A549 (cell line): ENCODE results near the gene TOX2. TPM values are rescaled to one million over a fixed set of nuclear protein-coding genes. Genes with fewer than 3 reads are reported as not detected.

Experiments used
- ATAC-seq, 2 experiments: fragments of 200-7000 bp in 1 of 2; fragments of >200 bp in 1 of 2; cut with Nextera tagmentation in 1 of 2; cut with Tn5 transposase in 1 of 2; 3 replicates each; pipeline versions ENCODE4 v1.8.0 to v1.9.1; 2018 to 2020; ENCODE audit warnings: mild to moderate bottlenecking in 1 of 2, moderate library complexity in 1 of 2
- CTCF ChIA-PET: fragments of 300-600 bp; sonication (Branson Sonifier 250); formaldehyde crosslinking; extraction: SDS; loops from one replicate; lab custom pipeline; 2021; ENCODE audit warnings: antibody characterized with exemption, inconsistent platforms; lab: Yijun Ruan, JAX
- POLR2A ChIA-PET: fragments of 350-600 bp; formaldehyde crosslinking; extraction: SDS; loops from one replicate; lab custom pipeline; 2021; ENCODE audit warnings: antibody characterized with exemption, inconsistent platforms; lab: Yijun Ruan, JAX
- DNase-seq, 2 experiments: peaks; one replicate each; pipeline versions ENCODE4 v3.0.0 to v3.0.0-alpha.2; 2011 to 2016; ENCODE audit warnings: low read depth in 1 of 2, low spot score in 1 of 2
- FAIRE-seq: peaks from 2 replicates; lab custom pipeline; 2011; peaks lifted over from hg19 to GRCh38; lab: Jason Lieb, UNC
- H3K27ac ChIP-seq, 2 experiments: fragments of >200 bp; sonication (Bioruptor Twin); formaldehyde crosslinking; 3 replicates each; pipeline ENCODE4 v1.5.1; 2016 to 2017
- H3K4me1 ChIP-seq: fragments of >200 bp; sonication (Bioruptor Twin); formaldehyde crosslinking; 3 replicates; pipeline ENCODE4 v1.6.1; 2016
- H3K4me2 ChIP-seq: fragments of >200 bp; sonication (Bioruptor Twin); formaldehyde crosslinking; 3 replicates; pipeline ENCODE4 v1.6.1; 2016
- H3K4me3 ChIP-seq: fragments of >200 bp; sonication (Bioruptor Twin); formaldehyde crosslinking; 3 replicates; pipeline ENCODE4 v1.5.1; 2016
- H3K9me3 ChIP-seq: fragments of >200 bp; sonication (Bioruptor Twin); formaldehyde crosslinking; 3 replicates; pipeline ENCODE4 v1.6.1; 2016
- BHLHE40 ChIP-seq: IDR thresholded peaks from 2 replicates; pipeline ENCODE4 v1.6.1; 2012; ENCODE audit warnings: low read depth, low read length, inconsistent platforms
- CEBPB ChIP-seq, 2 experiments: fragments of >200 bp in 1 of 2; sonication (Bioruptor Twin) in 1 of 2; formaldehyde crosslinking in 1 of 2; IDR thresholded peaks; 2 replicates each; pipeline ENCODE4 v1.6.1; 2012 to 2016
- CHD2 ChIP-seq: fragments of 150-350 bp; IDR thresholded peaks from 2 replicates; pipeline ENCODE4 v1.6.1; 2014; ENCODE audit warnings: low read length; ENCODE audit not compliant: partially characterized antibody
- EHF ChIP-seq: fragments of 250-450 bp; sonication (Bioruptor Pico); IDR thresholded peaks from 2 replicates; pipeline ENCODE4 v1.5.0; 2020; ENCODE audit warnings: mild to moderate bottlenecking
- ESRRA ChIP-seq: fragments of 150-350 bp; IDR thresholded peaks from 2 replicates; pipeline ENCODE4 v1.6.1; 2014; ENCODE audit warnings: mild to moderate bottlenecking, low read length, borderline replicate concordance
- FOSB ChIP-seq: fragments of 250-450 bp; sonication (Bioruptor Pico); IDR thresholded peaks from 2 replicates; pipeline ENCODE4 v1.5.0; 2020; ENCODE audit warnings: mild to moderate bottlenecking, moderate library complexity
- HDAC2 ChIP-seq: fragments of 200-600 bp; sonication (generic); IDR thresholded peaks from 2 replicates; pipeline ENCODE4 v1.6.1; 2016
- HOXA7 ChIP-seq: fragments of 250-450 bp; sonication (Bioruptor Pico); IDR thresholded peaks from 2 replicates; pipeline ENCODE4 v1.5.0; 2020; ENCODE audit warnings: mild to moderate bottlenecking, moderate library complexity
- JUN ChIP-seq, 2 experiments: fragments of >200 bp; sonication (Bioruptor Twin); formaldehyde crosslinking; IDR thresholded peaks; 2 replicates in 1 of 2; 3 replicates in 1 of 2; pipeline ENCODE4 v1.6.1; 2016 to 2017
- KDM5A ChIP-seq: fragments of 200-600 bp; sonication (generic); IDR thresholded peaks from 2 replicates; pipeline ENCODE4 v1.6.1; 2016; ENCODE audit warnings: antibody characterized with exemption, mild to moderate bottlenecking
- MAZ ChIP-seq: fragments of 150-350 bp; IDR thresholded peaks from 2 replicates; pipeline ENCODE4 v1.6.1; 2014; ENCODE audit warnings: antibody characterized with exemption, low read depth, low read length, borderline replicate concordance
- NFE2L2 ChIP-seq: fragments of 150-350 bp; conservative IDR thresholded peaks from 2 replicates; pipeline ENCODE4 v1.6.1; 2014; ENCODE audit warnings: low read length
- POLR2A ChIP-seq: IDR thresholded peaks from 2 replicates; pipeline ENCODE4 v1.6.1; 2012; ENCODE audit warnings: mild to moderate bottlenecking, low read length
- SREBF2 ChIP-seq: fragments of 450-650 bp; IDR thresholded peaks from 2 replicates; pipeline ENCODE4 v1.6.1; 2014; ENCODE audit warnings: mild to moderate bottlenecking, moderate library complexity
- ZFP36 ChIP-seq: fragments of 450-650 bp; IDR thresholded peaks from 2 replicates; pipeline ENCODE4 v1.6.1; 2014; ENCODE audit warnings: borderline replicate concordance; ENCODE audit not compliant: partially characterized antibody
- WGBS: methylation state at CpG from one replicate; pipeline ENCODE4 v1.1.6; 2017; ENCODE audit errors: missing lambda C conversion rate; 5-methylcytosine and 5-hydroxymethylcytosine counted together
- polyA plus RNA-seq, 4 experiments: library from polyadenylated mRNA; depleted of rRNA in 3 of 4; stranded (reverse); fragments of >200 nt; fragmentation: RNase III in 1 of 4; extraction: RNeasy Plus Mini Kit Qiagen cat#74134 plus additional on column Dnase treatment in 1 of 4; gene quantifications; 2 replicates in 3 of 4; 3 replicates in 1 of 4; pipeline ENCODE4 v1.2.3, GENCODE V29; 2011 to 2017
- TF ChIP-seq, protein P1 (sequence below): fragments of 250-450 bp; sonication (Bioruptor Pico); IDR thresholded peaks from 2 replicates; pipeline ENCODE4 v1.5.0; 2021; ENCODE audit warnings: mild to moderate bottlenecking, moderate library complexity, borderline replicate concordance
- TF ChIP-seq, protein P2 (sequence below): IDR thresholded peaks from 2 replicates; pipeline ENCODE4 v1.6.1; 2012
- TF ChIP-seq, protein P3 (sequence below): fragments of >200 bp; sonication (Bioruptor Twin); formaldehyde crosslinking; IDR thresholded peaks from 3 replicates; pipeline ENCODE4 v1.5.1; 2016
- TF ChIP-seq, protein P4 (sequence below): IDR thresholded peaks from 2 replicates; pipeline ENCODE4 v1.6.1; 2012; ENCODE audit warnings: low read depth, borderline replicate concordance

Gene TOX2
- polyA plus RNA-seq, 2 of the 4 experiments (the other 2 are of a cell fraction): 2.5 to 5.3 TPM

DNA sequence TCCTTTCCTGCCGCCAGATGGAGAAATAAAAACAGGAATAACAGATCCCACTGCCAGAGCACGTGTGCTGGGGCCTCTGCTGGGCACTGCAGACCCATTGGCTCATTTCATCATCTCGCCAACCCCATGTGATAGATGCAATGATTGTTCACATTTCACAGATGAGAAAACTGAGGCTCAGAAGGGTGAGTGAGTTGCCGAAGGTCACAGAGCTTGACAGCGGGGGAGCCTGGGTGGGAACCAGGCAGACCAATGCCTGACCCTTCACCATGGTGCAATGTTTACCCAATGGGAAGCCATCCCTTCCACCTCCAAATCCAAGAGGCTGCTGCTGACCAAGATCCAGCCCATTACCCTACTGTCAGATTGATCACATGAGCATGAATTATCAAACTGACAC is 167.2 kb downstream of the TOX2 start (continued):
- TF ChIP-seq KDM5A (no peak), EHF (CRISPR knock-in tag) (no peak)
- TF ChIP-seq, all 56 proteins: peak for 0

DNA sequence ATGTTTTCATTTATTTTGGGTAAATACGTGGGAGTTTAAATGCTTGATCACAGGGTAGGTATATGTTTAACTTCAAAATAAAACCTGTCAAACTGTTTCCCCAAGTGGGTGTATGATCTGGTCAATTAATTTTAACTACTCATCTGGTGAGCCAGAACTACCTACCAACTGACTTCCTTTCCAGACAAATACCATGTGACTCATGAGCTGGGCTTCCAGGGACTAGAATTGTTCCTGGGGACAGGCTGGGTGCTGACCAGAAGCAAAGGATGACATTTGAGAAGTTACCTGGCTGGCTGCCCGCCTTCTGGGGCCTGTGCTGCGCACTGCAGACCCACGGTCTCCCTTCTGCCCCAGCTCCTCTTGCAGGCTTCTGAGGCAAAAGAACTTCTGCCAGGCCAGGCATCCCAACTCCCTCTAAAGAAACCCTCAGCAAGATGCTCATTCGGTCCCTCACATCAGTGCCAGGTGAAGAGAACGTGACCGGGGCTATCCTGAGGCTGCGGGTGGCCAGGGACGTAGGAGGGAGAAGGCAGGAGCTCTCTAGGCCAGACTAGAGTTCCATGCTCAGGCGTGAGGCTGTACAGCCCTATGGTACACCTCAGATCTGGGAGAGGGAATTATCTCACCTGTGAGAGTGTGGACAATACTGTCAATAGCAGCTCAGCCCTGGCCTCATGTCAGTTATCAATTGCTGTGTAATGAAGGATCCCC is 168.7 kb downstream of the TOX2 start:
- no peak for ATAC-seq
- no peaks in the 10 kb centered on the region for H3K9me3 ChIP-seq
- WGBS: 65% methylated on average over 10 of the region's 10 CpGs

DNA sequence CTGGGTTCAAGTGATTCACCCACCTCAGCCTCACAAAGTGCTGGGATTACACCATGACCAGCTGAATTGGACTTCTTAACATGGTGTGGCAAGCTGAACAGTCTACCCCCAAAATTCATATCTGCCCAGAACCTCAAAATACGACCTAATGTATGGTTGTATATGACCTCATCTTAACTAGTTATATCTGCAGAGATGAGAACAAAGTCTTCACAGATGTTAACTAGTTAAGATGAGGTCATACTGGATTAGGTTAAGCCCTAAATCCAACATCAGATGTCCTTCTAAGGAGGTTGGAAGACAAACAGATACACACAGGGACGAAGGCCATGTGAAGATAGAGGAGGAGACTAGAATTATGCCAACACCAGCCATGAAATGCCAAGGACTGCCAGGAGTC is 169.8 kb downstream of the TOX2 start:
- Histone ChIP-seq H3K27ac (no peak overlapping the region), H3K4me2 (no peak overlapping the region), H3K4me3 (no peak overlapping the region), H3K9me3 (no peaks in the 10 kb centered on the region), H3K4me1 (no peaks in the 10 kb centered on the region)
- ATAC-seq (no peak), FAIRE-seq (no peak), DNase-seq (no peak)
- 56% methylated on average over 2 of the region's 2 CpGs for WGBS
- CTCF ChIA-PET: interaction anchor here (0.6 to 9.2 kb wide), 7 partner anchors 11 to 639 kb away, joined by 3 to 210 read pairs (median 4); no protein-coding TSS in a partner anchor
- TF ChIP-seq, protein P1, sequence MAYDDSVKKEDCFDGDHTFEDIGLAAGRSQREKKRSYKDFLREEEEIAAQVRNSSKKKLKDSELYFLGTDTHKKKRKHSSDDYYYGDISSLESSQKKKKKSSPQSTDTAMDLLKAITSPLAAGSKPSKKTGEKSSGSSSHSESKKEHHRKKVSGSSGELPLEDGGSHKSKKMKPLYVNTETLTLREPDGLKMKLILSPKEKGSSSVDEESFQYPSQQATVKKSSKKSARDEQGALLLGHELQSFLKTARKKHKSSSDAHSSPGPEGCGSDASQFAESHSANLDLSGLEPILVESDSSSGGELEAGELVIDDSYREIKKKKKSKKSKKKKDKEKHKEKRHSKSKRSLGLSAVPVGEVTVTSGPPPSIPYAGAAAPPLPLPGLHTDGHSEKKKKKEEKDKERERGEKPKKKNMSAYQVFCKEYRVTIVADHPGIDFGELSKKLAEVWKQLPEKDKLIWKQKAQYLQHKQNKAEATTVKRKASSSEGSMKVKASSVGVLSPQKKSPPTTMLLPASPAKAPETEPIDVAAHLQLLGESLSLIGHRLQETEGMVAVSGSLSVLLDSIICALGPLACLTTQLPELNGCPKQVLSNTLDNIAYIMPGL (CRISPR knock-in tag): no peak
- TF ChIP-seq POLR2A (no peak), MAZ (no peak), JUN (IDR thresholded peaks at IDR 0.05) (no peak), BHLHE40 (no peak)
- TF ChIP-seq, protein P2, sequence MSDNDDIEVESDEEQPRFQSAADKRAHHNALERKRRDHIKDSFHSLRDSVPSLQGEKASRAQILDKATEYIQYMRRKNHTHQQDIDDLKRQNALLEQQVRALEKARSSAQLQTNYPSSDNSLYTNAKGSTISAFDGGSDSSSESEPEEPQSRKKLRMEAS: no peak
- TF ChIP-seq, protein P3, sequence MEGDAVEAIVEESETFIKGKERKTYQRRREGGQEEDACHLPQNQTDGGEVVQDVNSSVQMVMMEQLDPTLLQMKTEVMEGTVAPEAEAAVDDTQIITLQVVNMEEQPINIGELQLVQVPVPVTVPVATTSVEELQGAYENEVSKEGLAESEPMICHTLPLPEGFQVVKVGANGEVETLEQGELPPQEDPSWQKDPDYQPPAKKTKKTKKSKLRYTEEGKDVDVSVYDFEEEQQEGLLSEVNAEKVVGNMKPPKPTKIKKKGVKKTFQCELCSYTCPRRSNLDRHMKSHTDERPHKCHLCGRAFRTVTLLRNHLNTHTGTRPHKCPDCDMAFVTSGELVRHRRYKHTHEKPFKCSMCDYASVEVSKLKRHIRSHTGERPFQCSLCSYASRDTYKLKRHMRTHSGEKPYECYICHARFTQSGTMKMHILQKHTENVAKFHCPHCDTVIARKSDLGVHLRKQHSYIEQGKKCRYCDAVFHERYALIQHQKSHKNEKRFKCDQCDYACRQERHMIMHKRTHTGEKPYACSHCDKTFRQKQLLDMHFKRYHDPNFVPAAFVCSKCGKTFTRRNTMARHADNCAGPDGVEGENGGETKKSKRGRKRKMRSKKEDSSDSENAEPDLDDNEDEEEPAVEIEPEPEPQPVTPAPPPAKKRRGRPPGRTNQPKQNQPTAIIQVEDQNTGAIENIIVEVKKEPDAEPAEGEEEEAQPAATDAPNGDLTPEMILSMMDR: no peak
- POLR2A ChIA-PET: no interaction called here

More for the DNA sequence above, 168.7 kb downstream of the TOX2 start:
- ChIA-PET CTCF (interaction anchor here (0.6 to 9.2 kb wide), 11 partner anchors 9 to 638 kb away, joined by 3 to 210 read pairs (median 3); no protein-coding TSS in a partner anchor), POLR2A (no interaction called here)
- H3K27ac ChIP-seq: no peak overlapping the region
- H3K4me1 ChIP-seq: no peaks in the 10 kb centered on the region
- no peak for TF ChIP-seq SREBF2
- no peak for TF ChIP-seq CEBPB (IDR thresholded peaks at IDR 0.05)
- no peak for TF ChIP-seq FOSB (CRISPR knock-in tag)
- TF ChIP-seq, protein P4, sequence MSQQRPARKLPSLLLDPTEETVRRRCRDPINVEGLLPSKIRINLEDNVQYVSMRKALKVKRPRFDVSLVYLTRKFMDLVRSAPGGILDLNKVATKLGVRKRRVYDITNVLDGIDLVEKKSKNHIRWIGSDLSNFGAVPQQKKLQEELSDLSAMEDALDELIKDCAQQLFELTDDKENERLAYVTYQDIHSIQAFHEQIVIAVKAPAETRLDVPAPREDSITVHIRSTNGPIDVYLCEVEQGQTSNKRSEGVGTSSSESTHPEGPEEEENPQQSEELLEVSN: no peak
- no peak for TF ChIP-seq HOXA7
- no peak for TF ChIP-seq CHD2
- TF ChIP-seq MAZ: no peak
- FAIRE-seq: no peak
- no peak for DNase-seq
- no peak overlapping the region for H3K4me3 ChIP-seq
- H3K4me2 ChIP-seq: no peak overlapping the region

DNA sequence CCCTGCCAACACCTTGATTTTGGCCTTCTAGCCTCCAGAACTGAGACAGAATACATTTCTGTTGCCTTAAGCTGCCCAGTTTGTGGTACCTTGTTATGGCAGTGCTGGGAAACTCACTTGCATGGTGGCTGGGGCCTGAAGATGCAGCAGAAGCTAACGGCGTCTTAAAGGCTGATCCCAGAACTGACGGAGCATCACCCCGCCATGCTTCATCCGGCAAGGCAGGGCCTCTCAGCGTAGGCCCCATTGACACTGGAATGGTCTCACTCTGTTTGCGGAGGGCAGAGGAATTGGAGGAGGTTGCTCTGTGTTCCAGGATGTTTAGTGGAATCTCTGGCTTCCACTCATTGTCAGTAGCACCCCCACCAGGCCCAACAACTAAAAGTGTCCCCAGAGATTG is 170.2 kb downstream of the TOX2 start:
- Histone ChIP-seq H3K4me3 (no peak overlapping the region), H3K9me3 (no peaks in the 10 kb centered on the region), H3K4me2 (no peak overlapping the region), H3K27ac (no peak overlapping the region), H3K4me1 (no peaks in the 10 kb centered on the region; the same call in 2 of the 3 replicates)
- 92% methylated on average over 6 of the region's 7 CpGs for WGBS
- FAIRE-seq (no peak), DNase-seq (no peak), ATAC-seq (no peak)
- TF ChIP-seq NFE2L2 (no peak), SREBF2 (no peak), ESRRA (no peak), HDAC2 (no peak), ZFP36 (no peak)
- POLR2A ChIA-PET: no interaction called here
- CTCF ChIA-PET: interaction anchor here (0.7 to 9.2 kb wide), 4 partner anchors 11 to 547 kb away, joined by 3 to 210 read pairs (median 4); no protein-coding TSS in a partner anchor
